ENCODE data around the gene ATP6V1G2.

DNA sequence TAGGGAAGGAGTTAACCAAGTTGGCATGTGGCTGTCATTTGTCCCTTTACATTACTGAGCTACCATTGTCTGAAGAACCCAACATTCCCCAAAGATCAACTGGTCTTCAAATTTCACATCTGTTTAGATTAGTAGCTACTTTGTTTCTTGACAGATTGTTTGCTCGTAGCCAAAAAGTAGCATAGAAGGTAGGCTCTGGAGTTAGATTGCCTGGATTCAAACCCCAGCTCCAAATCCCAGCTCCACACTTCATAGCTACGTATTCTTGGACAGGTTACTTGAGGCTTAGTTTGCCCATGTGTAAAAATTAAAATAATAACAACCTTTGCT lies 2.1 kb upstream of the ATP6V1G2 start:
- TF ChIP-seq CREB1 (IDR thresholded peaks at IDR 0.05) (no peak), JUND (IDR thresholded peaks at IDR 0.05; ENCODE audit: low read length) (no peak), YY1 (IDR thresholded peaks at IDR 0.05; ENCODE audit: low read depth, low read length) (no peak), TAF1 (IDR thresholded peaks at IDR 0.05; ENCODE audit: low read depth, low read length) (no peak), CEBPB (IDR thresholded peaks at IDR 0.05; ENCODE audit: low read depth, low read length) (no peak), PHF8 (conservative IDR thresholded peaks at IDR 0.05; ENCODE audit: low read depth, low read length) (no peak), POLR2A (IDR thresholded peaks at IDR 0.05; ENCODE audit: control extremely low read depth in 1 of 2, low read depth in 2 of 2, low read length in 2 of 2) (no peak)
- TF ChIP-seq, protein P1, sequence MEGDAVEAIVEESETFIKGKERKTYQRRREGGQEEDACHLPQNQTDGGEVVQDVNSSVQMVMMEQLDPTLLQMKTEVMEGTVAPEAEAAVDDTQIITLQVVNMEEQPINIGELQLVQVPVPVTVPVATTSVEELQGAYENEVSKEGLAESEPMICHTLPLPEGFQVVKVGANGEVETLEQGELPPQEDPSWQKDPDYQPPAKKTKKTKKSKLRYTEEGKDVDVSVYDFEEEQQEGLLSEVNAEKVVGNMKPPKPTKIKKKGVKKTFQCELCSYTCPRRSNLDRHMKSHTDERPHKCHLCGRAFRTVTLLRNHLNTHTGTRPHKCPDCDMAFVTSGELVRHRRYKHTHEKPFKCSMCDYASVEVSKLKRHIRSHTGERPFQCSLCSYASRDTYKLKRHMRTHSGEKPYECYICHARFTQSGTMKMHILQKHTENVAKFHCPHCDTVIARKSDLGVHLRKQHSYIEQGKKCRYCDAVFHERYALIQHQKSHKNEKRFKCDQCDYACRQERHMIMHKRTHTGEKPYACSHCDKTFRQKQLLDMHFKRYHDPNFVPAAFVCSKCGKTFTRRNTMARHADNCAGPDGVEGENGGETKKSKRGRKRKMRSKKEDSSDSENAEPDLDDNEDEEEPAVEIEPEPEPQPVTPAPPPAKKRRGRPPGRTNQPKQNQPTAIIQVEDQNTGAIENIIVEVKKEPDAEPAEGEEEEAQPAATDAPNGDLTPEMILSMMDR (IDR thresholded peaks at IDR 0.05; ENCODE audit: control extremely low read depth in 1 of 3, insufficient read depth in 1 of 3, low read depth in 1 of 3, low read length in 3 of 3), result no peak
- TF ChIP-seq, protein P2, sequence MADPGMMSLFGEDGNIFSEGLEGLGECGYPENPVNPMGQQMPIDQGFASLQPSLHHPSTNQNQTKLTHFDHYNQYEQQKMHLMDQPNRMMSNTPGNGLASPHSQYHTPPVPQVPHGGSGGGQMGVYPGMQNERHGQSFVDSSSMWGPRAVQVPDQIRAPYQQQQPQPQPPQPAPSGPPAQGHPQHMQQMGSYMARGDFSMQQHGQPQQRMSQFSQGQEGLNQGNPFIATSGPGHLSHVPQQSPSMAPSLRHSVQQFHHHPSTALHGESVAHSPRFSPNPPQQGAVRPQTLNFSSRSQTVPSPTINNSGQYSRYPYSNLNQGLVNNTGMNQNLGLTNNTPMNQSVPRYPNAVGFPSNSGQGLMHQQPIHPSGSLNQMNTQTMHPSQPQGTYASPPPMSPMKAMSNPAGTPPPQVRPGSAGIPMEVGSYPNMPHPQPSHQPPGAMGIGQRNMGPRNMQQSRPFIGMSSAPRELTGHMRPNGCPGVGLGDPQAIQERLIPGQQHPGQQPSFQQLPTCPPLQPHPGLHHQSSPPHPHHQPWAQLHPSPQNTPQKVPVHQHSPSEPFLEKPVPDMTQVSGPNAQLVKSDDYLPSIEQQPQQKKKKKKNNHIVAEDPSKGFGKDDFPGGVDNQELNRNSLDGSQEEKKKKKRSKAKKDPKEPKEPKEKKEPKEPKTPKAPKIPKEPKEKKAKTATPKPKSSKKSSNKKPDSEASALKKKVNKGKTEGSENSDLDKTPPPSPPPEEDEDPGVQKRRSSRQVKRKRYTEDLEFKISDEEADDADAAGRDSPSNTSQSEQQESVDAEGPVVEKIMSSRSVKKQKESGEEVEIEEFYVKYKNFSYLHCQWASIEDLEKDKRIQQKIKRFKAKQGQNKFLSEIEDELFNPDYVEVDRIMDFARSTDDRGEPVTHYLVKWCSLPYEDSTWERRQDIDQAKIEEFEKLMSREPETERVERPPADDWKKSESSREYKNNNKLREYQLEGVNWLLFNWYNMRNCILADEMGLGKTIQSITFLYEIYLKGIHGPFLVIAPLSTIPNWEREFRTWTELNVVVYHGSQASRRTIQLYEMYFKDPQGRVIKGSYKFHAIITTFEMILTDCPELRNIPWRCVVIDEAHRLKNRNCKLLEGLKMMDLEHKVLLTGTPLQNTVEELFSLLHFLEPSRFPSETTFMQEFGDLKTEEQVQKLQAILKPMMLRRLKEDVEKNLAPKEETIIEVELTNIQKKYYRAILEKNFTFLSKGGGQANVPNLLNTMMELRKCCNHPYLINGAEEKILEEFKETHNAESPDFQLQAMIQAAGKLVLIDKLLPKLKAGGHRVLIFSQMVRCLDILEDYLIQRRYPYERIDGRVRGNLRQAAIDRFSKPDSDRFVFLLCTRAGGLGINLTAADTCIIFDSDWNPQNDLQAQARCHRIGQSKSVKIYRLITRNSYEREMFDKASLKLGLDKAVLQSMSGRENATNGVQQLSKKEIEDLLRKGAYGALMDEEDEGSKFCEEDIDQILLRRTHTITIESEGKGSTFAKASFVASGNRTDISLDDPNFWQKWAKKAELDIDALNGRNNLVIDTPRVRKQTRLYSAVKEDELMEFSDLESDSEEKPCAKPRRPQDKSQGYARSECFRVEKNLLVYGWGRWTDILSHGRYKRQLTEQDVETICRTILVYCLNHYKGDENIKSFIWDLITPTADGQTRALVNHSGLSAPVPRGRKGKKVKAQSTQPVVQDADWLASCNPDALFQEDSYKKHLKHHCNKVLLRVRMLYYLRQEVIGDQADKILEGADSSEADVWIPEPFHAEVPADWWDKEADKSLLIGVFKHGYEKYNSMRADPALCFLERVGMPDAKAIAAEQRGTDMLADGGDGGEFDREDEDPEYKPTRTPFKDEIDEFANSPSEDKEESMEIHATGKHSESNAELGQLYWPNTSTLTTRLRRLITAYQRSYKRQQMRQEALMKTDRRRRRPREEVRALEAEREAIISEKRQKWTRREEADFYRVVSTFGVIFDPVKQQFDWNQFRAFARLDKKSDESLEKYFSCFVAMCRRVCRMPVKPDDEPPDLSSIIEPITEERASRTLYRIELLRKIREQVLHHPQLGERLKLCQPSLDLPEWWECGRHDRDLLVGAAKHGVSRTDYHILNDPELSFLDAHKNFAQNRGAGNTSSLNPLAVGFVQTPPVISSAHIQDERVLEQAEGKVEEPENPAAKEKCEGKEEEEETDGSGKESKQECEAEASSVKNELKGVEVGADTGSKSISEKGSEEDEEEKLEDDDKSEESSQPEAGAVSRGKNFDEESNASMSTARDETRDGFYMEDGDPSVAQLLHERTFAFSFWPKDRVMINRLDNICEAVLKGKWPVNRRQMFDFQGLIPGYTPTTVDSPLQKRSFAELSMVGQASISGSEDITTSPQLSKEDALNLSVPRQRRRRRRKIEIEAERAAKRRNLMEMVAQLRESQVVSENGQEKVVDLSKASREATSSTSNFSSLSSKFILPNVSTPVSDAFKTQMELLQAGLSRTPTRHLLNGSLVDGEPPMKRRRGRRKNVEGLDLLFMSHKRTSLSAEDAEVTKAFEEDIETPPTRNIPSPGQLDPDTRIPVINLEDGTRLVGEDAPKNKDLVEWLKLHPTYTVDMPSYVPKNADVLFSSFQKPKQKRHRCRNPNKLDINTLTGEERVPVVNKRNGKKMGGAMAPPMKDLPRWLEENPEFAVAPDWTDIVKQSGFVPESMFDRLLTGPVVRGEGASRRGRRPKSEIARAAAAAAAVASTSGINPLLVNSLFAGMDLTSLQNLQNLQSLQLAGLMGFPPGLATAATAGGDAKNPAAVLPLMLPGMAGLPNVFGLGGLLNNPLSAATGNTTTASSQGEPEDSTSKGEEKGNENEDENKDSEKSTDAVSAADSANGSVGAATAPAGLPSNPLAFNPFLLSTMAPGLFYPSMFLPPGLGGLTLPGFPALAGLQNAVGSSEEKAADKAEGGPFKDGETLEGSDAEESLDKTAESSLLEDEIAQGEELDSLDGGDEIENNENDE (IDR thresholded peaks at IDR 0.05; ENCODE audit: insufficient replicate concordance, low read length), result no peak
- TF ChIP-seq, protein P3, sequence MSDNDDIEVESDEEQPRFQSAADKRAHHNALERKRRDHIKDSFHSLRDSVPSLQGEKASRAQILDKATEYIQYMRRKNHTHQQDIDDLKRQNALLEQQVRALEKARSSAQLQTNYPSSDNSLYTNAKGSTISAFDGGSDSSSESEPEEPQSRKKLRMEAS (IDR thresholded peaks at IDR 0.05), result no peak

All from H1 (cell line).